Left ventricle myocardium superior (tissue), 1 donor: ENCODE data around the gene FLYWCH1. TPM values are rescaled to one million over a fixed set of nuclear protein-coding genes. Genes with fewer than 3 reads are reported as not detected.
A peak's percentile ranks its signal among the peaks of the same experiment; 100 is the strongest.
"Not testable (repeated sequence)": the region's sequence is repeated elsewhere in the genome, so short reads cannot be mapped to it uniquely, and the experiment has no call there.

ENCODE experiments used
- ATAC-seq: fragments of 200-7000 bp; cut with Tn5 transposase; one replicate; pipeline ENCODE4 v1.9.1; 2020; ENCODE audit warnings: mild to moderate bottlenecking, moderate library complexity
- DNase-seq: peaks from one replicate; pipeline ENCODE4 v3.0.0-alpha.2; 2020
- intact Hi-C: fragments of 100-400 bp; cut with micrococcal nuclease; formaldehyde crosslinking; loops from one replicate; pipeline ENCODE4 v1.11.0; 2022
- total RNA-seq: library from RNA; stranded (reverse); fragmentation: NEBNext Ultra II Directional; extraction: Animal tissue kit (Norgen Biotek cat#: 25700); gene quantifications from one replicate; pipeline ENCODE4 v1.2.1, GENCODE V29; 2021
- donor health status: DM: no; HTN: yes; CAD: no; lungs with severe emphysema.

Gene FLYWCH1
- total RNA-seq, 1 donor from 2014 or later, result 36.1 TPM

- ATAC-seq, intact Hi-C loops, DNase-seq: not testable (repeated sequence)
Measured at GRCh38 chr16:2943716-2944115, 32.0 kb downstream of the FLYWCH1 start.

GRCh38 chr16:2946649-2947048, 34.9 kb downstream of the FLYWCH1 start:
- intact Hi-C loops, result no loop called here
- no peak for DNase-seq
- no peak for ATAC-seq

- ATAC-seq (no peak), DNase-seq (no peak)
- intact Hi-C loops, result no loop called here
Measured at GRCh38 chr16:2948807-2949704, 37.3 kb downstream of the FLYWCH1 start.

GRCh38 chr16:2949705-2950352, 38.1 kb downstream of the FLYWCH1 start:
- no peak for DNase-seq
- intact Hi-C loops, result no loop called here
- ATAC-seq, result no peak

GRCh38 chr16:2950353-2950724, 38.6 kb downstream of the FLYWCH1 start:
- DNase-seq (no peak), ATAC-seq (no peak)
- intact Hi-C loops, result no loop called here

DNA sequence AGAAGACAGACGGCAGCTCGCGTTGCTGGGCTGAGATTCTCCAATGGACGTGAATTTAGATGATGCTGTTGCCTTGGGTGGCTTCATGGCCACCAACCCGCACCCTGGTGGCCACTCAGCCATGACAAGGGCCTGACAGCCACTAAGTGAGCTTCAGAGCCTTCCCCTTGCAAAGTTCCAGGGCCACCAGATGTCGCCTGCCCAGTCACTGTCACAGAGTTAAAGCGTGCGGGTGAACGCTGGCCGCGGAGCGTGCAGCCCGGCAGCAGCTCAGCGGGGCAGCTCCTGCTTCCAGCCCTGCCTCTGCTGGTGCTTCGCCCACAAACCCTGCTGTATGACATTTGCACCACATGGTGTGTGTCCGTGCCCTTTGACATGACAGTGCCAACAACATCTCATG, 39.0 kb downstream of the FLYWCH1 start:
- DNase-seq, result no peak
- intact Hi-C loops, result no loop called here
- ATAC-seq, result no peak

- intact Hi-C loops, result no loop called here
- DNase-seq (no peak), ATAC-seq (peak; percentile 58)
Measured at GRCh38 chr16:2952679-2953078, 40.9 kb downstream of the FLYWCH1 start.

DNA sequence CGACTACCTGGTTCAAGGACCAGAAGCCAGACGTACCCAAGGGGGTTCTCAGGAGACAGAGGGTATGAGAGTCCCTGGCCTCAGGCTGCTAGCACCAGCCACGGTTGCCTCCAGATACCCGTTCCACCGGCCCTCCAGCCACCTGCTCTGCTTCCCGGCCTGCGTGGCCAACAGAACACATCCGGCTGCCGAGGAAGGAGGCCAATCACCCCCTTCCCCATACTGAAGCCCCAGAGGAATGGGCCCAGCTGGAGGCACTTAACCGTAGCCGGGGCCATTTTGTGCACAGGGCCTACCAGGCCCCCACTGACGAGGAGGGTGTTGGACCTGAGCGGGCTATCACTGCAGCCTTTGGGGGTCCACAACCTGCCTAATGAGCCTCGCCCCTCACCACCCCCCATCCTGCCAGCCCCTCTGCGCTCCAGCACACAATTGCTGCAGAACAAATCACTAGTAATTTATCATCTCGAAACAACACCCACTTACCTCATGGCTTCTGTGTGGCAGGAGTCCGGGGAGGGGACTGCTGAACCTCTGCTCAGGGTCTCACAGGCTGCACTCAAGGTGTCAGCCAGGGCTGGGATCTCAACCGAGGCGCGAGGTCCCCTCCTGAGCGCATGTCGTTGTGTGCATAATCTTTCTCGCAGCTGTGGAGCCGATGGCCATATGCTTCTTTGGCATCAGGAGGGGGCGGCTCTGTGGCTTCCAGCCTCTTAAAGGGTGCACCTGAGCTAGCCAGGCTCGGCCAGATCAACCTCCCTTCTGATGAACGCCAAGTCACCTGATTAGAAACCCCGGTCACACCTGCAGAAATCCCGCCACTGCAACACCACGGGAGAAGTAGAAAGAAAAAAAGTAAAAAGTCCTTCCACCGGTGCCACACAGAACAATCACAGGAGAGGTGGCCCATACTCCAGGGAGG, 42.2 kb downstream of the FLYWCH1 start:
- intact Hi-C loops, result no loop called here
- ATAC-seq (no peak), DNase-seq (no peak)

- ATAC-seq (no peak), DNase-seq (no peak)
- intact Hi-C loops, result no loop called here
Measured at GRCh38 chr16:2954656-2955381, 43.1 kb downstream of the FLYWCH1 start.

DNA sequence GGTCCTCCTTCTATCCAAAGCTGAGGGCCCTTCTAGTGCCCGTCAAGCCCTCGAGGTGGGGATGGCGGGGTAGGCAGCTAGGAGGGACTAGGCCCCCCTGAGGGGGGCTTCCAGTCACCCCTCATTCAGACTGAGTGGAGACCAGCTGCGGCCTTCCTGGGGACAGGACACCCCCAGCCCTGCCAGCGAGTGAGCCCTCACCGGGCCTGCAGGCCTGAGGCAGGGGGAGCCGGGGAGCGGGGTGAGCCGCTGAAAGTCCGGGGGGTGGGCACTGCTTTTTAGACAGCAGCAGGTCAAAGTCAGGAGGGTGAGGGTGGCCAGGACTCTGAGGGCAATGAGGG, 43.7 kb downstream of the FLYWCH1 start:
- DNase-seq, result no peak
- no peak for ATAC-seq
- intact Hi-C loops, result no loop called here

GRCh38 chr16:2955779-2956578, 44.2 kb downstream of the FLYWCH1 start:
- ATAC-seq (no peak), DNase-seq (no peak)
- intact Hi-C loops, result no loop called here

- intact Hi-C loops, result no loop called here
- DNase-seq (no peak), ATAC-seq (no peak)
Measured at GRCh38 chr16:2956579-2956956, 44.8 kb downstream of the FLYWCH1 start.

GRCh38 chr16:2959206-2959605, 47.5 kb downstream of the FLYWCH1 start:
- DNase-seq, result no peak
- intact Hi-C loops, result no loop called here
- ATAC-seq, result no peak

- peak; percentile 9 for DNase-seq
- ATAC-seq, result no peak
- intact Hi-C loops, result no loop called here
Measured at GRCh38 chr16:2960183-2961010, 48.7 kb downstream of the FLYWCH1 start.

GRCh38 chr16:2962334-2963073, 50.8 kb downstream of the FLYWCH1 start:
- ATAC-seq (no peak), DNase-seq (peak; percentile 19)
- intact Hi-C loops, result no loop called here

DNA sequence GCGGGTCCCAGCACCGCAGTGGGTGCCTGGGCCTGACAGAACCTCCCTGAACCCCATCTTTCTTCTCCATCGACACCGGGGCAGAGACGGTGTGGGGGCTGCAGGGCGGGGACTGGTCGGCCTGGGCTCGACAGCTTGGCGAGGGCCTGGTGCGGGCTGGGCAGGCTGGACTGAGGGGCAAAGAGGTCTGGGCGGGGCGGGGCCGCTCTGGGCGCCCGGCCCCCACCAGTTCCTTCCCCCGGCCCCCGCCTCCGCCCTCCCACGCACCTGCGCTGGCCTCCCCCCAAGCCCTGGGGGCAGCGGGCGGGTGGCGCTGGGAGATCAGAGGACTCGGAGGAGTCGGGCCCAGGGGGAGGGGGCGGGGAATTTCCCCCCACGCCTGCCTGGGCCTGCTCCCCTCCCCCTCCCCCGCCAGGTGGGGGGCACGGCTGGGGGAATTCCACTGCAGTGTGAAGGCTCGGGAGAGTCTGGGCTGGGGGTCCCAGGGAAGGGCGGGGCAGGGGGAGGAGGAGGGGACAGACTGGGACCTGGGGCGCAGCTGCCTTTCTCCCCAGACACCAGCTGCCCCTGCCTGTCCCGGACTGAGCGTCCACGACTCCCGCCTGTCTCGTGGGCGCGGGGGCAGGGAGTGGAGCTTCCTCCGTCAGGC, 51.5 kb downstream of the FLYWCH1 start:
- ATAC-seq (no peak), DNase-seq (peak; percentile 18)
- intact Hi-C loops, result no loop called here
